K562 (cell line): Measurements from ENCODE around the gene EME2. TPM values are rescaled to one million over a fixed set of nuclear protein-coding genes. Genes with fewer than 3 reads are reported as not detected.

ENCODE experiments used
- ATAC-seq: fragments of 200-7000 bp; cut with Tn5 transposase; 3 replicates; pipeline ENCODE4 v1.9.1; 2020; ENCODE audit warnings: moderate library complexity
- BruUV-seq: library from RNA; stranded (reverse); fragments of 400-500 nt; replicated peaks from 2 replicates; lab custom pipeline; 2021; lab: Mats Ljungman, UMichigan
- CTCF ChIA-PET: fragments of 300-600 bp; formaldehyde crosslinking; extraction: SDS; loops from one replicate; lab custom pipeline; 2021; ENCODE audit warnings: low intra/inter-chr PET ratio; lab: Yijun Ruan, JAX
- POLR2A ChIA-PET: fragments of 300-600, 350-650 bp; sonication (Branson Sonifier 250); formaldehyde crosslinking; extraction: SDS; loops from one replicate; lab custom pipeline; 2021; ENCODE audit warnings: antibody characterized with exemption, inconsistent platforms; lab: Yijun Ruan, JAX
- DNase-seq, 4 experiments: peaks; one replicate each; pipeline versions ENCODE4 v3.0.0 to v3.0.0-alpha.2; 2011 to 2018; ENCODE audit warnings: low spot score in 3 of 4, mixed read lengths in 3 of 4; ENCODE audit errors: extremely low read depth in 1 of 4
- FAIRE-seq: peaks from 2 replicates; lab custom pipeline; 2011; peaks lifted over from hg19 to GRCh38; lab: Jason Lieb, UNC
- H2AFZ ChIP-seq: 2 replicates; pipeline ENCODE4 v1.6.0; 2011; ENCODE audit warnings: low read depth, low read length, control low read depth, inconsistent platforms
- H3K27ac ChIP-seq: fragments of 200-600 bp; 3 replicates; pipeline ENCODE4 v1.8.0; 2011; ENCODE audit warnings: low read depth, mild to moderate bottlenecking, control low read depth, inconsistent platforms, low read length, moderate library complexity, mixed read lengths; ENCODE audit errors: extremely low read depth
- H3K27me3 ChIP-seq, 2 experiments: fragments of 300-600 bp in 1 of 2; 2 replicates in 1 of 2; 3 replicates in 1 of 2; pipeline versions ENCODE4 v1.6.0 to v1.8.0; 2011; ENCODE audit warnings: inconsistent platforms in 2 of 2, low read length in 2 of 2, mild to moderate bottlenecking in 1 of 2, mixed read lengths in 1 of 2, moderate library complexity in 1 of 2; ENCODE audit not compliant: control insufficient read depth in 2 of 2, insufficient read depth in 2 of 2
- H3K36me3 ChIP-seq: fragments of 300-600 bp; 3 replicates; pipeline ENCODE4 v1.8.0; 2011; ENCODE audit warnings: mild to moderate bottlenecking, low read length, inconsistent platforms; ENCODE audit not compliant: control insufficient read depth, insufficient read depth
- H3K4me1 ChIP-seq, 2 experiments: fragments of 200-600 bp in 1 of 2; replicated peaks in 1 of 2; 2 replicates in 1 of 2; 3 replicates in 1 of 2; pipeline versions ENCODE4 v1.5.1 to v1.8.0; 2011; ENCODE audit warnings: inconsistent platforms in 2 of 2, low read length in 2 of 2, mild to moderate bottlenecking in 1 of 2, mixed read lengths in 1 of 2, moderate library complexity in 1 of 2; ENCODE audit not compliant: control insufficient read depth in 2 of 2, insufficient read depth in 2 of 2
- H3K4me2 ChIP-seq: 2 replicates; pipeline ENCODE4 v1.6.1; 2011; ENCODE audit warnings: low read length, control low read depth, inconsistent platforms, mixed read lengths; ENCODE audit not compliant: insufficient read depth
- H3K4me3 ChIP-seq: fragments of 200-600 bp; sonication (generic), shearing (Covaris generic); 2 replicates; pipeline ENCODE4 v1.5.1; 2016; ENCODE audit warnings: control low read depth, inconsistent platforms
- H3K79me2 ChIP-seq: fragments of 200-600 bp; 3 replicates; pipeline ENCODE4 v1.8.0; 2011; ENCODE audit warnings: low read length, inconsistent platforms; ENCODE audit not compliant: control insufficient read depth, insufficient read depth
- H3K9ac ChIP-seq, 2 experiments: 2 replicates each; pipeline versions ENCODE4 v1.6.0 to v1.6.1; 2011; ENCODE audit warnings: low read depth in 2 of 2, low read length in 2 of 2, control low read depth in 1 of 2, inconsistent platforms in 1 of 2, mild to moderate bottlenecking in 1 of 2, mixed read lengths in 1 of 2; ENCODE audit not compliant: insufficient read depth in 1 of 2
- H3K9me1 ChIP-seq: one replicate; pipeline ENCODE4 v1.6.0; 2011; ENCODE audit warnings: inconsistent platforms, mild to moderate bottlenecking, low read length, moderate library complexity; ENCODE audit not compliant: control insufficient read depth, insufficient read depth
- H3K9me3 ChIP-seq: replicated peaks from 2 replicates; pipeline ENCODE4 v1.5.1; 2011; ENCODE audit warnings: low read depth, low read length, inconsistent platforms; ENCODE audit not compliant: control insufficient read depth, insufficient read depth
- H4K20me1 ChIP-seq: replicated peaks from 2 replicates; pipeline ENCODE4 v1.6.1; 2011; ENCODE audit warnings: low read length, inconsistent platforms, mixed read lengths; ENCODE audit not compliant: control insufficient read depth, insufficient read depth
- E2F3 ChIP-seq: fragments of 250-450 bp; sonication (Bioruptor Pico); IDR thresholded peaks from 2 replicates; pipeline ENCODE4 v1.4.0; 2020; ENCODE audit warnings: mild to moderate bottlenecking
- EHMT2 ChIP-seq: fragments of 450-650 bp; IDR thresholded peaks from 2 replicates; pipeline ENCODE4 v1.6.1; 2018; ENCODE audit warnings: antibody characterized with exemption
- KLF13 ChIP-seq: fragments of 450-650 bp; IDR thresholded peaks from 2 replicates; pipeline ENCODE4 v1.6.1; 2016; ENCODE audit warnings: missing genetic modification characterization, low read depth, mild to moderate bottlenecking, missing compliant biosample characterization, moderate library complexity, borderline replicate concordance
- MAX ChIP-seq: sonication (generic); formaldehyde crosslinking; IDR thresholded peaks from 2 replicates; pipeline ENCODE4 v1.9.0; 2022; ENCODE audit warnings: mild to moderate bottlenecking, missing genetic modification reagents
- MYC ChIP-seq, 2 experiments: fragments of 250-450 bp in 1 of 2; sonication (Bioruptor Pico) in 1 of 2; IDR thresholded peaks; 2 replicates each; pipeline versions ENCODE4 v1.5.1 to v1.6.1; 2012 to 2021; ENCODE audit warnings: low read depth in 2 of 2, borderline replicate concordance in 1 of 2, improper control_type of control experiment in 1 of 2, low read length in 1 of 2, mild to moderate bottlenecking in 1 of 2, moderate library complexity in 1 of 2
- PBX2 ChIP-seq, 2 experiments: IDR thresholded peaks in 1 of 2; conservative IDR thresholded peaks in 1 of 2; 2 replicates each; pipeline ENCODE4 v1.6.1; 2016; ENCODE audit warnings: low read depth in 2 of 2, mild to moderate bottlenecking in 1 of 2, missing compliant biosample characterization in 1 of 2, missing genetic modification characterization in 1 of 2, moderate library complexity in 1 of 2
- POLR2G ChIP-seq: fragments of 200-400 bp; formaldehyde crosslinking; IDR thresholded peaks from 2 replicates; pipeline ENCODE4 v1.6.1; 2017; ENCODE audit warnings: low read depth, mild to moderate bottlenecking, antibody characterized with exemption, low read length, moderate library complexity
- RAD51 ChIP-seq: fragments of 450-650 bp; IDR thresholded peaks from 2 replicates; pipeline ENCODE4 v1.7.1; 2016; ENCODE audit warnings: low read depth, mild to moderate bottlenecking, borderline replicate concordance
- RBM22 ChIP-seq: fragments of 200-400 bp; formaldehyde crosslinking; IDR thresholded peaks from 2 replicates; pipeline ENCODE4 v1.6.1; 2018; ENCODE audit warnings: low read length, low read depth; ENCODE audit not compliant: poor library complexity, severe bottlenecking
- ZNF175 ChIP-seq: fragments of 200-800 bp; sonication (Bioruptor generic); IDR thresholded peaks from 2 replicates; pipeline ENCODE4 v1.6.1; 2016; ENCODE audit warnings: low read depth, mild to moderate bottlenecking, missing genetic modification characterization, missing compliant biosample characterization
- ZNF696 ChIP-seq: fragments of 250-450 bp; sonication (Bioruptor Pico); conservative IDR thresholded peaks from 2 replicates; pipeline ENCODE4 v1.4.0; 2020; ENCODE audit warnings: mild to moderate bottlenecking, moderate library complexity
- WGBS: fragments of 100-300 bp; shearing (Covaris generic); methylation state at CpG from one replicate; pipeline ENCODE4 v1.1.6; 2016; ENCODE audit warnings: low coverage, mixed read lengths; ENCODE audit not compliant: insufficient coverage; ENCODE audit errors: missing lambda C conversion rate; 5-methylcytosine and 5-hydroxymethylcytosine counted together
- in situ Hi-C: fragments of 300-500 bp; cut with MboI; formaldehyde crosslinking; loops from 4 replicates; pipeline ENCODE4 v1.15.0; 2018; ENCODE audit warnings: inconsistent platforms, mixed read lengths
- intact Hi-C: fragments of 100-400 bp; cut with micrococcal nuclease; formaldehyde crosslinking; loops from 2 replicates; pipeline ENCODE4 v1.14.2; 2022
- polyA plus RNA-seq, 8 experiments: library from polyadenylated mRNA; depleted of rRNA in 4 of 8; stranded (reverse) in 5 of 8; unstranded in 3 of 8; fragments of >200 nt; fragmentation: Nextera tagmentation in 2 of 8; fragmentation: Illumina TruSeq in 1 of 8; extraction: Ambion mirVana in 2 of 8; extraction: Trizol in 1 of 8; gene quantifications; 2 replicates each; pipeline versions ENCODE4 v1.2.1 to v1.2.3, GENCODE V29; 2011 to 2014; ENCODE audit warnings: inconsistent platforms in 1 of 8, missing spikeins in 1 of 8
- total RNA-seq, 7 experiments: library from RNA; depleted of rRNA in 6 of 7; stranded (reverse); fragments of >200 nt in 6 of 7; fragmentation: Illumina TruSeq in 2 of 7; extraction: Trizol in 2 of 7; gene quantifications; 2 replicates each; pipeline versions ENCODE4 v1.2.1 to v1.2.3, GENCODE V29; 2011 to 2021; ENCODE audit warnings: low replicate concordance in 1 of 7

EME2 gene
- total and polyA plus RNA-seq, 9 of the 15 experiments (the other 6 are each of a cell fraction or from before 2014, with no cell fraction given), result 0.35 to 19.9 (median 3.5) TPM

- Histone ChIP-seq H3K4me2 (no peak overlapping the region), H3K27me3 (no peaks in the 10 kb centered on the region), H3K9me1 (no peaks in the 10 kb centered on the region), H3K79me2 (peaks cover under 1% of the 10 kb centered on the region; the same call in 2 of the 3 replicates), H3K4me3 (no peak overlapping the region), H2AFZ (no peak overlapping the region), H3K9ac (peak overlapping the region in 1 of 2 experiments; percentile 15; a peak in 2 of 4 replicates), H3K4me1 (peaks cover 10 to 88% of the 10 kb centered on the region in 2 experiments; a peak in 4 of 5 replicates), H3K9me3 (no peaks in the 10 kb centered on the region), H3K36me3 (peaks cover 87% of the 10 kb centered on the region; the same call in 2 of the 3 replicates), H4K20me1 (no peaks in the 10 kb centered on the region), H3K27ac (no peak overlapping the region)
- in situ Hi-C loops, result loop anchor here (5.0 kb wide), 1 partner anchor 53 kb away; no protein-coding TSS in a partner anchor
- DNase-seq, result no peak
- POLR2A ChIA-PET, result interaction anchor here (1.0 to 1.5 kb wide), 2 partner anchors 18 to 42 kb away, joined by 3 to 4 read pairs; partner anchors contain the start of gene NUBP2
- no TSS peak for BruUV-seq
- WGBS, result 94% methylated on average over 18 of the region's 21 CpGs
- no peak for ATAC-seq
- intact Hi-C loops, result no loop called here
- FAIRE-seq, result no peak
- CTCF ChIA-PET, result no interaction called here
- TF ChIP-seq MYC (IDR thresholded peaks at IDR 0.05; ENCODE audit: low read depth, low read length) (no peak), MYC (CRISPR knock-in tag; IDR thresholded peaks at IDR 0.05; ENCODE audit: borderline replicate concordance, low read depth) (no peak), RBM22 (no peak), POLR2G (no peak; the same call in 1 of the 2 replicates), ZNF175 (CRISPR knock-in tag) (no peak), ZNF696 (CRISPR knock-in tag) (no peak), E2F3 (CRISPR knock-in tag) (no peak), PBX2 (CRISPR knock-in tag; IDR thresholded peaks at IDR 0.05; ENCODE audit: low read depth) (no peak), PBX2 (tag; conservative IDR thresholded peaks at IDR 0.05; ENCODE audit: low read depth) (no peak), EHMT2 (no peak), KLF13 (tag) (no peak), RAD51 (no peak), MAX (no peak)
These were observed 7.6 kb upstream of the EME2 start for GRCh38 chr16:1764971-1765370.
